Measurements from ENCODE around the gene RNF169. TPM values are rescaled to one million over a fixed set of nuclear protein-coding genes. Genes with fewer than 3 reads are reported as not detected.

RNF169 gene
- total and polyA plus RNA-seq, 8 donors = 2.1 to 28.1 (median 8.2) TPM

- peaks cover 0 to 17% (median 11%) of the 10 kb centered on the region in 4 donors for H3K4me1 ChIP-seq
- 81 to 90% (median 89%) methylated on average over 2 of the region's 2 CpGs for WGBS, 5 donors
- H3K9me3 ChIP-seq = no peaks in the 10 kb centered on the region
- intact Hi-C loops (cut with DNase I; ENCODE audit: low total_unique reads) = loop anchor here (10.0 kb wide), 1 partner anchor 121 kb away; no protein-coding TSS in a partner anchor
- H3K36me3 ChIP-seq = no peaks in the 10 kb centered on the region
- no peak for DNase-seq
- no peak for TF ChIP-seq CTCF (IDR thresholded peaks at IDR 0.05)
- H3K4me3 ChIP-seq = no peak overlapping the region
- H3K27me3 ChIP-seq = peaks cover 0 to 27% (median 15%) of the 10 kb centered on the region in 3 donors
- no peak overlapping the region for H3K27ac ChIP-seq
These were observed 12.6 kb upstream of the RNF169 start for GRCh38 chr11:74736031-74736430.

GRCh38 chr11:74739546-74740270 lies 8.9 kb upstream of the RNF169 start:
- H3K27me3 ChIP-seq = no peaks in the 10 kb centered on the region
- no peak overlapping the region for H3K4me3 ChIP-seq
- no peaks in the 10 kb centered on the region for H3K36me3 ChIP-seq
- peaks cover 0 to 9% (median 4%) of the 10 kb centered on the region in 4 donors for H3K4me1 ChIP-seq
- H3K27ac ChIP-seq = no peak overlapping the region
- 16 to 22% (median 17%) methylated on average over 8 of the region's 8 CpGs for WGBS, 5 donors
- no peaks in the 10 kb centered on the region for H3K9me3 ChIP-seq
- TF ChIP-seq CTCF (IDR thresholded peaks at IDR 0.05) = peak in 5 of 7 experiments; percentile 72 to 89 (median 86)
- TF ChIP-seq POLR2A (IDR thresholded peaks at IDR 0.05) = no peak
- TF ChIP-seq EP300 (IDR thresholded peaks at IDR 0.05) = no peak
- peak in 1 of 3 donors; percentile 25 for TF ChIP-seq POLR2AphosphoS5 (IDR thresholded peaks at IDR 0.05)
- intact Hi-C loops (cut with DNase I; ENCODE audit: low total_unique reads) = loop anchor here (10.0 kb wide), 1 partner anchor 125 kb away; no protein-coding TSS in a partner anchor
- DNase-seq = peak; percentile 57 to 86

- no peak for TF ChIP-seq EP300 (IDR thresholded peaks at IDR 0.05)
- TF ChIP-seq POLR2AphosphoS5 (IDR thresholded peaks at IDR 0.05) = no peak
- no peak for TF ChIP-seq CTCF (IDR thresholded peaks at IDR 0.05)
- TF ChIP-seq POLR2A (IDR thresholded peaks at IDR 0.05) = no peak
- Histone ChIP-seq H3K4me3 (no peak overlapping the region), H3K27me3 (no peaks in the 10 kb centered on the region), H3K36me3 (no peaks in the 10 kb centered on the region), H3K4me1 (peaks cover 0 to 9% (median 4%) of the 10 kb centered on the region in 4 donors), H3K27ac (no peak overlapping the region), H3K9me3 (no peaks in the 10 kb centered on the region)
- 64 to 78% (median 76%) methylated on average over 4 of the region's 4 CpGs for WGBS, 5 donors
- intact Hi-C loops (cut with DNase I; ENCODE audit: low total_unique reads) = no loop called here
- no peak for DNase-seq
These were observed 6.6 kb upstream of the RNF169 start for GRCh38 chr11:74742070-74742469.

- H3K27ac ChIP-seq = no peak overlapping the region
- intact Hi-C loops (cut with DNase I; ENCODE audit: low total_unique reads) = no loop called here
These were observed 5.0 kb upstream of the RNF169 start for GRCh38 chr11:74743640-74744039.

More at GRCh38 chr11:74743640-74744039, 5.0 kb upstream of the RNF169 start:
- TF ChIP-seq EP300 (IDR thresholded peaks at IDR 0.05) = no peak
- TF ChIP-seq CTCF (IDR thresholded peaks at IDR 0.05) = no peak
- Histone ChIP-seq H3K4me1 (peaks cover 6 to 18% (median 13%) of the 10 kb centered on the region in 4 donors), H3K4me3 (no peak overlapping the region), H3K36me3 (no peaks in the 10 kb centered on the region), H3K9me3 (no peaks in the 10 kb centered on the region), H3K27me3 (no peaks in the 10 kb centered on the region)
- no peak for DNase-seq
